Tibial nerve (tissue), 4 donors: ENCODE results near the gene KIAA1958. TPM values are rescaled to one million over a fixed set of nuclear protein-coding genes. Genes with fewer than 3 reads are reported as not detected.

Experiments used
- DNase-seq, 2 donors: peaks; one replicate each; pipeline ENCODE4 v3.0.0-alpha.2; 2019; ENCODE audit warnings: low spot score in 2 of 2
- H3K27ac ChIP-seq, 4 donors: fragments of 200-600 bp; sonication (generic) in 3 of 4; one replicate each; pipeline ENCODE4 v1.5.1; 2017 to 2019; ENCODE audit warnings: mild to moderate bottlenecking in 1 of 4
- H3K27me3 ChIP-seq, 2 donors: fragments of 200-600 bp; sonication (generic) in 1 of 2; one replicate each; pipeline versions ENCODE4 v1.5.1 to v1.6.0; 2017 to 2019
- H3K36me3 ChIP-seq, 3 donors: fragments of 200-600 bp; sonication (generic); one replicate each; pipeline ENCODE4 v1.5.1; 2018 to 2019
- H3K4me1 ChIP-seq, 4 donors: fragments of 200-600 bp; sonication (generic) in 3 of 4; one replicate each; pipeline ENCODE4 v1.5.1; 2017 to 2019
- H3K4me3 ChIP-seq, 4 donors: fragments of 200-600 bp; sonication (generic) in 3 of 4; one replicate each; pipeline ENCODE4 v1.5.1; 2017 to 2019; ENCODE audit warnings: mild to moderate bottlenecking in 1 of 4, moderate library complexity in 1 of 4
- H3K9me3 ChIP-seq, 4 donors: fragments of 200-600 bp; sonication (generic) in 3 of 4; one replicate each; pipeline ENCODE4 v1.5.1; 2017 to 2019
- EP300 ChIP-seq, 2 donors: sonication (generic); formaldehyde crosslinking; IDR thresholded peaks; one replicate each; pipeline ENCODE4 v1.6.1; 2017; ENCODE audit warnings: antibody characterized with exemption in 2 of 2, mild to moderate bottlenecking in 1 of 2
- POLR2A ChIP-seq, 2 donors: fragments of 450-650 bp; IDR thresholded peaks; one replicate each; pipeline ENCODE4 v1.6.1; 2017; ENCODE audit warnings: antibody characterized with exemption in 2 of 2, mild to moderate bottlenecking in 2 of 2, moderate library complexity in 2 of 2
- WGBS, 2 donors: methylation state at CpG; one replicate each; pipeline ENCODE4 v1.1.5; 2018; 5-methylcytosine and 5-hydroxymethylcytosine counted together
- total RNA-seq, 4 donors: library from RNA; depleted of rRNA; stranded (reverse); fragments of >200 nt; gene quantifications; one replicate each; pipeline ENCODE4 v1.1.0, GENCODE V29; 2016
- TF ChIP-seq, protein P1 (sequence below), 5 experiments: fragments of 200-600 bp in 3 of 5; fragments of 450-650 bp in 2 of 5; sonication (generic) in 3 of 5; IDR thresholded peaks; one replicate each; pipeline ENCODE4 v1.5.1; 2016 to 2019; ENCODE audit warnings: antibody characterized with exemption in 5 of 5, mild to moderate bottlenecking in 3 of 5, moderate library complexity in 2 of 5

KIAA1958 gene
- total RNA-seq, 4 donors from 2014 or later, result 3.7 to 5.2 (median 4.5) TPM

DNA sequence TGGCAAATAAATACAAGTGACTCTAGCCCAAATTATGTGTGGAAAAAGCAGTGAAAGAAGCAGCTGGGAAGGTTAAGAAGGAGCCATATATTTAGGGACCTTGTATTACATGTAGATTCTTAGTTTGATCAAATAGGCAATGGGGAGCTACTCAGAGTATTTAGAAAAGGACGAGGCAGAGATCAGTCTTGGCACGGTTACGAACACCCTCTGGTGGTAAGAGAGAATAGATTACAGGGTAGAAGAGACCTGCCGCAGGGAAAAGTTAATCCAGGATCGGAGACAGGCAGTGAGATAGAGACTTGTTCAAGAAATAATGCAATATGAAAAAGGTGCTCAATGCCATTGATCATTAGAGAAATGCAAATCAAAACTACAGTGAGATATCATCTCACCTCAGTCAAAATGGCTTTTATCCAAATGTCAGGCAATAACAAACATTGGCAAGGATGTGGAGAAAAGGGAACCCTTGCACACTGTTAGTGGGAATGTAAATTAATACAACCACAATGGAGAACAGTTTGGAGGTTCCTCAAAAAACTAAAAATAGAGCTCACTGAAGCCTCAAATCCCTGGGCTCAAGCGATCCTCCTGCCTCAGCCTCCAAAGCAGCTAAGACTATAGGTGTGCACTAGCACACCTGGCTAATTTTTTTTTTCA lies 219.3 kb downstream of the KIAA1958 start:
- Histone ChIP-seq H3K9me3 (no peaks in the 10 kb centered on the region), H3K36me3 (peaks cover 0 to 15% (median 0%) of the 10 kb centered on the region in 3 donors), H3K27me3 (no peaks in the 10 kb centered on the region), H3K4me1 (peaks cover 0 to 22% (median 0%) of the 10 kb centered on the region in 4 donors), H3K4me3 (no peak overlapping the region), H3K27ac (peak overlapping the region in 1 of 4 donors; percentile 10)
- WGBS, 2 donors, result 52 to 53% methylated on average over 6 of the region's 6 CpGs
- DNase-seq, result no peak
- no peak for TF ChIP-seq EP300 (IDR thresholded peaks at IDR 0.05)
- TF ChIP-seq POLR2A (IDR thresholded peaks at IDR 0.05), result no peak
- TF ChIP-seq, protein P1, sequence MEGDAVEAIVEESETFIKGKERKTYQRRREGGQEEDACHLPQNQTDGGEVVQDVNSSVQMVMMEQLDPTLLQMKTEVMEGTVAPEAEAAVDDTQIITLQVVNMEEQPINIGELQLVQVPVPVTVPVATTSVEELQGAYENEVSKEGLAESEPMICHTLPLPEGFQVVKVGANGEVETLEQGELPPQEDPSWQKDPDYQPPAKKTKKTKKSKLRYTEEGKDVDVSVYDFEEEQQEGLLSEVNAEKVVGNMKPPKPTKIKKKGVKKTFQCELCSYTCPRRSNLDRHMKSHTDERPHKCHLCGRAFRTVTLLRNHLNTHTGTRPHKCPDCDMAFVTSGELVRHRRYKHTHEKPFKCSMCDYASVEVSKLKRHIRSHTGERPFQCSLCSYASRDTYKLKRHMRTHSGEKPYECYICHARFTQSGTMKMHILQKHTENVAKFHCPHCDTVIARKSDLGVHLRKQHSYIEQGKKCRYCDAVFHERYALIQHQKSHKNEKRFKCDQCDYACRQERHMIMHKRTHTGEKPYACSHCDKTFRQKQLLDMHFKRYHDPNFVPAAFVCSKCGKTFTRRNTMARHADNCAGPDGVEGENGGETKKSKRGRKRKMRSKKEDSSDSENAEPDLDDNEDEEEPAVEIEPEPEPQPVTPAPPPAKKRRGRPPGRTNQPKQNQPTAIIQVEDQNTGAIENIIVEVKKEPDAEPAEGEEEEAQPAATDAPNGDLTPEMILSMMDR (IDR thresholded peaks at IDR 0.05), result peak in 2 of 5 experiments; percentile 6 to 18

DNA sequence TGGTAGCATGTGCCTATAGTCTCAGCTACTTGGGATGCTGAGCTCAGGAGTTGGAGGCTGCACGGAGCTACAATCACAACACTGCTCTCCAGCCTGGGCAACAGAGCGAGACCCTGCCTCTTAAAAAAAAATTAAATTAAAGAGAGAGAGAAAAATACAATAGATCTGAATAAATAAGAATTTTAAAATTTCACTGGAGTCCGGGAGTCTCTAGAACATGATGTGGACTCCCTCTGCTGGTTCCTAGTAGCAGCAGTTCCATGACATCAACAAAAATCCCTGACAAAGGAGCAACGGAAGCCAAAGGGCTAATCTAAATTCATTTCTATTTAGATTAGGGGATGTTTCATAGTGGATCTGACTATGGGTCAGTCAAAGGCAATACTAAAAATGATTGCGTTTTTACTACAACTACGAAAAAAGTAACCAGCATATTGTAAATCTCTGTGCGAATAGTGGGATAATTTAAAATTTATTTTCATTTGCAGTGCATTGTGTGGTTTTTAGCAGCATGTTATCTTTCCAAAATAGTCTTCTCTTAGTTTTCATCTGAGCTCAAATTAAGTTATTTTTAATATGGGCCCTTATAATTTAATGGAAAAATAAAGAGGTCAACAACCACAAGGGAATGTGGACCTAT lies 224.5 kb downstream of the KIAA1958 start:
- DNase-seq, result no peak
- 58 to 63% methylated on average over 7 of the region's 7 CpGs for WGBS, 2 donors
- Histone ChIP-seq H3K27ac (peak overlapping the region in 2 of 4 donors; percentile 27 to 53), H3K27me3 (no peaks in the 10 kb centered on the region), H3K4me1 (peaks cover 0 to 14% (median 0%) of the 10 kb centered on the region in 4 donors), H3K4me3 (no peak overlapping the region), H3K36me3 (peaks cover 0 to 28% (median 0%) of the 10 kb centered on the region in 3 donors), H3K9me3 (peaks cover 0 to 10% (median 4%) of the 10 kb centered on the region in 4 donors)
- TF ChIP-seq, protein P1 (IDR thresholded peaks at IDR 0.05), result peak; percentile 14 to 49 (median 37)
- TF ChIP-seq POLR2A (IDR thresholded peaks at IDR 0.05) (no peak), EP300 (IDR thresholded peaks at IDR 0.05) (no peak)

DNA sequence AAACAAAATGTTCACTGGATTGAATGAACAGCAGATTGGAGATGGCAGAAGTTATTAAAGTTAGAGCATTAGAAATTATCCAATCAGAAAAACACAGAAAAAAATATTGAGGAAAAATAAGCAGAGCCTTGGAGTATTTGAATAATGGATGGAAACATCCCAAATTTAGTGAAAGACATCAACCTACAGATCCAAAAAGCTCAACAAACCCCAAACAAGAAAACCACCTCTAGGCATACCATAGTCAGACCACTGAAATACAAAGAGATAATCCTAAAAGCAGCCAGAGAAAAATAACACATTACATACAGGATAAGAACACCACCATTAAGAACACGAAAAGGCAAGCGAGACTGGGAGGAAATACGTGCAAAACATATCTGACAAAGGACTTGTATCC lies 226.1 kb downstream of the KIAA1958 start:
- no peak for DNase-seq
- Histone ChIP-seq H3K4me3 (no peak overlapping the region), H3K9me3 (peaks cover 0 to 10% (median 4%) of the 10 kb centered on the region in 4 donors), H3K27me3 (no peaks in the 10 kb centered on the region), H3K4me1 (peaks cover 0 to 16% (median 11%) of the 10 kb centered on the region in 4 donors), H3K36me3 (peaks cover 0 to 28% (median 0%) of the 10 kb centered on the region in 3 donors), H3K27ac (no peak overlapping the region)
- WGBS, 2 donors, result 94 to 96% methylated on average over 3 of the region's 3 CpGs
- TF ChIP-seq EP300 (IDR thresholded peaks at IDR 0.05) (no peak), POLR2A (IDR thresholded peaks at IDR 0.05) (no peak)
- TF ChIP-seq, protein P1 (IDR thresholded peaks at IDR 0.05), result no peak

- 0 to 1% methylated on average over 43 to 46 of the region's 51 CpGs for WGBS, 2 donors
- H3K27me3 ChIP-seq, result no peaks in the 10 kb centered on the region
- TF ChIP-seq POLR2A (IDR thresholded peaks at IDR 0.05) (peak; percentile 64 to 87), EP300 (IDR thresholded peaks at IDR 0.05) (peak; percentile 89 to 96)
- TF ChIP-seq, protein P1 (IDR thresholded peaks at IDR 0.05), result peak in 2 of 5 experiments; percentile 37 to 38
- peaks cover 0 to 20% (median 11%) of the 10 kb centered on the region in 4 donors for H3K4me1 ChIP-seq
- peaks cover 0 to 7% (median 2%) of the 10 kb centered on the region in 4 donors for H3K9me3 ChIP-seq
- peaks cover 0 to 16% (median 0%) of the 10 kb centered on the region in 3 donors for H3K36me3 ChIP-seq
- H3K4me3 ChIP-seq, result peak within 1 kb of the TSS; percentile 61 to 90 (median 78)
- H3K27ac ChIP-seq, result peak within 1 kb of the TSS; percentile 75 to 95 (median 94)
- DNase-seq, result peak; percentile 84 to 87
Measured at GRCh38 chr9:112717661-112718331, 231.2 kb downstream of the KIAA1958 start, which contains the start of gene INIP. INIP (minus strand) TSS chr9:112718117; CDS start chr9:112716485, 1,632 bp downstream.

Other genes with a start within 250 kb of the KIAA1958 start
- gene PTBP3, start 153.2 kb upstream of the KIAA1958 start, total RNA-seq, result 10 to 100 TPM; 25.9 to 46.5 (median 31.8) TPM
- 10 to 100 TPM; 34.1 to 48.9 (median 37.7) TPM for gene HSDL2, start 106.7 kb upstream of the KIAA1958 start, total RNA-seq
- 10 to 100 TPM; 18.4 to 28.5 (median 24.9) TPM for gene INIP, start 231.3 kb downstream of the KIAA1958 start, total RNA-seq